SK-N-MC (cell line): ENCODE measurements around the gene KIF26B.
"Not testable (repeated sequence)": the region's sequence is repeated elsewhere in the genome, so short reads cannot be mapped to it uniquely, and the experiment has no call there.

ENCODE experiments used
- DNase-seq: peaks from one replicate; pipeline ENCODE4 v3.0.0-alpha.2; 2011; ENCODE audit warnings: low read depth, low spot score
- H3K27ac ChIP-seq: fragments of 200-600 bp; sonication (generic); 2 replicates; pipeline ENCODE4 v1.5.1; 2016; ENCODE audit warnings: mixed run types
- H3K36me3 ChIP-seq: fragments of 200-600 bp; sonication (generic); 2 replicates; pipeline ENCODE4 v1.6.1; 2017; ENCODE audit warnings: antibody characterized with exemption, low read length, mixed read lengths; ENCODE audit not compliant: insufficient read depth
- H3K4me3 ChIP-seq: fragments of 200-600 bp; sonication (generic); 2 replicates; pipeline ENCODE4 v1.5.1; 2016
- H3K9ac ChIP-seq: fragments of 200-600 bp; sonication (generic); 2 replicates; pipeline ENCODE4 v1.8.0; 2017; ENCODE audit warnings: mixed run types, mixed read lengths; ENCODE audit not compliant: insufficient read length
- H3K9me3 ChIP-seq: fragments of 200-600 bp; sonication (generic); 2 replicates; pipeline ENCODE4 v1.6.1; 2017; ENCODE audit warnings: low read depth, mild to moderate bottlenecking, antibody characterized with exemption, low read length, moderate library complexity, mixed read lengths
- EZH2 ChIP-seq: fragments of 200-600 bp; sonication (generic); IDR thresholded peaks from one replicate; pipeline ENCODE4 v1.6.1; 2017; ENCODE audit warnings: antibody characterized with exemption
- FOXP2 ChIP-seq: optimal IDR thresholded peaks from 2 replicates; pipeline ENCODE3; 2011; ENCODE audit warnings: mild to moderate bottlenecking, moderate library complexity; ENCODE audit not compliant: insufficient read depth; ENCODE audit errors: extremely low read length, control extremely low read depth
- POLR2AphosphoS5 ChIP-seq: IDR thresholded peaks from 2 replicates; pipeline ENCODE4 v1.6.1; 2012; ENCODE audit warnings: mild to moderate bottlenecking, low read depth, low read length, borderline replicate concordance

KIF26B gene

GRCh38 chr1:245401881-245402587 is 247.2 kb downstream of the KIF26B start:
- no peak for DNase-seq
- Histone ChIP-seq H3K9ac (no peak overlapping the region), H3K27ac (no peak overlapping the region), H3K4me3 (no peak overlapping the region), H3K9me3 (no peaks in the 10 kb centered on the region), H3K36me3 (no peaks in the 10 kb centered on the region)
- no peak for TF ChIP-seq POLR2AphosphoS5
- no peak for TF ChIP-seq FOXP2
- TF ChIP-seq EZH2 = no peak

- not testable (repeated sequence) for DNase-seq, H3K27ac ChIP-seq, H3K36me3 ChIP-seq, H3K4me3 ChIP-seq, H3K9ac ChIP-seq, H3K9me3 ChIP-seq
These were observed 248.2 kb downstream of the KIF26B start for GRCh38 chr1:245402998-245403397.

GRCh38 chr1:245404527-245404926 is 249.7 kb downstream of the KIF26B start:
- H3K9me3 ChIP-seq = no peaks in the 10 kb centered on the region
- H3K36me3 ChIP-seq = no peaks in the 10 kb centered on the region
- TF ChIP-seq POLR2AphosphoS5 = no peak
- no peak for TF ChIP-seq EZH2
- TF ChIP-seq FOXP2 = no peak
- DNase-seq = no peak
- H3K27ac ChIP-seq = no peak overlapping the region
- no peak overlapping the region for H3K9ac ChIP-seq
- no peak overlapping the region for H3K4me3 ChIP-seq

- Histone ChIP-seq H3K27ac (no peak overlapping the region), H3K36me3 (no peaks in the 10 kb centered on the region), H3K4me3 (no peak overlapping the region), H3K9me3 (no peaks in the 10 kb centered on the region), H3K9ac (no peak overlapping the region)
- TF ChIP-seq EZH2 = no peak
- TF ChIP-seq FOXP2 = no peak
- TF ChIP-seq POLR2AphosphoS5 = no peak
- no peak for DNase-seq
These were observed 250.2 kb downstream of the KIF26B start for GRCh38 chr1:245404952-245405351.

- no peaks in the 10 kb centered on the region for H3K9me3 ChIP-seq
- DNase-seq = no peak
- TF ChIP-seq POLR2AphosphoS5 = no peak
- no peak for TF ChIP-seq EZH2
- TF ChIP-seq FOXP2 = no peak
- H3K9ac ChIP-seq = no peak overlapping the region
- H3K27ac ChIP-seq = no peak overlapping the region
- no peaks in the 10 kb centered on the region for H3K36me3 ChIP-seq
- no peak overlapping the region for H3K4me3 ChIP-seq
These were observed 251.6 kb downstream of the KIF26B start for GRCh38 chr1:245406426-245406825.

GRCh38 chr1:245407983-245408382 is 253.2 kb downstream of the KIF26B start:
- no peak for DNase-seq
- Histone ChIP-seq H3K9ac (no peak overlapping the region), H3K27ac (no peak overlapping the region), H3K36me3 (no peaks in the 10 kb centered on the region), H3K4me3 (no peak overlapping the region), H3K9me3 (no peaks in the 10 kb centered on the region)
- TF ChIP-seq FOXP2 = no peak
- TF ChIP-seq POLR2AphosphoS5 = no peak
- TF ChIP-seq EZH2 = no peak

GRCh38 chr1:245409341-245410195 is 254.8 kb downstream of the KIF26B start:
- H3K9me3 ChIP-seq = no peaks in the 10 kb centered on the region
- no peak for DNase-seq
- H3K27ac ChIP-seq = no peak overlapping the region
- H3K4me3 ChIP-seq = no peak overlapping the region
- no peaks in the 10 kb centered on the region for H3K36me3 ChIP-seq
- TF ChIP-seq POLR2AphosphoS5 = no peak
- TF ChIP-seq EZH2 = no peak
- TF ChIP-seq FOXP2 = no peak
- no peak overlapping the region for H3K9ac ChIP-seq

GRCh38 chr1:245411245-245412036 is 256.7 kb downstream of the KIF26B start:
- Histone ChIP-seq H3K9me3 (no peaks in the 10 kb centered on the region), H3K9ac (no peak overlapping the region), H3K36me3 (no peaks in the 10 kb centered on the region), H3K27ac (no peak overlapping the region), H3K4me3 (no peak overlapping the region)
- TF ChIP-seq EZH2 (no peak), POLR2AphosphoS5 (no peak), FOXP2 (no peak)
- DNase-seq = no peak

- TF ChIP-seq EZH2 = no peak
- no peak for TF ChIP-seq POLR2AphosphoS5
- TF ChIP-seq FOXP2 = no peak
- no peak for DNase-seq
- Histone ChIP-seq H3K9me3 (no peaks in the 10 kb centered on the region), H3K9ac (no peak overlapping the region), H3K36me3 (no peaks in the 10 kb centered on the region), H3K4me3 (no peak overlapping the region), H3K27ac (no peak overlapping the region)
These were observed 257.5 kb downstream of the KIF26B start for GRCh38 chr1:245412306-245412705.
